HCT116 (cell line): Measurements from ENCODE around the gene IL17REL. TPM values are rescaled to one million over a fixed set of nuclear protein-coding genes. Genes with fewer than 3 reads are reported as not detected.

Source experiments
- ATAC-seq: fragments of 200-7000 bp; cut with Tn5 transposase; 2 replicates; pipeline ENCODE4 v1.9.1; 2020; ENCODE audit warnings: mild to moderate bottlenecking, moderate library complexity
- BruUV-seq: library from RNA; stranded (reverse); fragments of 400-500 nt; replicated peaks from 2 replicates; lab custom pipeline; 2021; lab: Mats Ljungman, UMichigan
- CTCF ChIA-PET: fragments of 300-600 bp; sonication (Branson Sonifier 250); formaldehyde crosslinking; loops from one replicate; lab custom pipeline; 2021; ENCODE audit warnings: antibody characterized with exemption; lab: Charles Lee
- POLR2A ChIA-PET: fragments of 300-600, 350-600 bp; sonication (Branson Sonifier 250); formaldehyde crosslinking; loops from one replicate; lab custom pipeline; 2021; ENCODE audit warnings: antibody characterized with exemption; lab: Charles Lee
- RAD21 ChIA-PET, 2 experiments: fragments of 300-600 bp; sonication (Branson Sonifier 250); formaldehyde crosslinking; loops; one replicate each; lab custom pipeline; 2023; ENCODE audit warnings: low total read pairs in 2 of 2; ENCODE audit not compliant: uncharacterized antibody in 2 of 2, unreplicated experiment in 2 of 2, low non-redundant PET in 1 of 2; lab: Charles Lee
- DNase-seq: peaks from one replicate; pipeline ENCODE4 v3.0.0-alpha.2; 2010; ENCODE audit warnings: low read depth, low spot score
- H2AFZ ChIP-seq: fragments of 200-600 bp; shearing (Covaris generic), sonication (generic); 2 replicates; pipeline ENCODE4 v1.6.1; 2017; ENCODE audit warnings: low read depth, mixed run types, mixed read lengths, antibody characterized with exemption, low read length; ENCODE audit not compliant: poor library complexity, severe bottlenecking
- H3K27ac ChIP-seq: 2 replicates; pipeline ENCODE4 v1.5.1; 2012; ENCODE audit warnings: low read depth, low read length
- H3K27me3 ChIP-seq: fragments of 200-600 bp; sonication (generic); 2 replicates; pipeline ENCODE4 v1.6.1; 2016; ENCODE audit warnings: mixed run types, low read length, mixed read lengths; ENCODE audit not compliant: insufficient read depth
- H3K36me3 ChIP-seq, 2 experiments: fragments of 200-500 bp in 1 of 2; fragments of 200-600 bp in 1 of 2; sonication (Bioruptor generic) in 1 of 2; sonication (generic) in 1 of 2; 2 replicates each; pipeline versions ENCODE4 v1.5.1 to v1.6.1; 2014 to 2016; ENCODE audit warnings: low read length in 2 of 2, inconsistent platforms in 1 of 2, mixed read lengths in 1 of 2, mixed run types in 1 of 2; ENCODE audit not compliant: insufficient read depth in 2 of 2, control insufficient read depth in 1 of 2
- H3K4me1 ChIP-seq, 2 experiments: fragments of 200-600 bp in 1 of 2; sonication (generic) in 1 of 2; 2 replicates each; pipeline versions ENCODE4 v1.5.1 to v1.6.1; 2012 to 2017; ENCODE audit warnings: low read length in 2 of 2, inconsistent platforms in 1 of 2, mild to moderate bottlenecking in 1 of 2, mixed read lengths in 1 of 2, mixed run types in 1 of 2, moderate library complexity in 1 of 2; ENCODE audit not compliant: insufficient read depth in 2 of 2, control insufficient read depth in 1 of 2
- H3K4me2 ChIP-seq: fragments of 200-600 bp; sonication (generic); 2 replicates; pipeline ENCODE4 v1.6.1; 2017; ENCODE audit warnings: mixed run types, low read length, mixed read lengths
- H3K4me3 ChIP-seq, 2 experiments: fragments of 200-600 bp in 1 of 2; sonication (generic) in 1 of 2; replicated peaks in 1 of 2; 2 replicates each; pipeline ENCODE4 v1.5.1; 2011 to 2016; ENCODE audit warnings: low read length in 2 of 2, control low read depth in 1 of 2, low read depth in 1 of 2, mild to moderate bottlenecking in 1 of 2, mixed read lengths in 1 of 2, mixed run types in 1 of 2
- H3K79me2 ChIP-seq: fragments of 200-600 bp; sonication (generic); 2 replicates; pipeline ENCODE4 v1.6.1; 2017; ENCODE audit warnings: mild to moderate bottlenecking, mixed run types, low read length, moderate library complexity, mixed read lengths; ENCODE audit not compliant: insufficient read depth
- H3K9ac ChIP-seq: fragments of 200-600 bp; sonication (generic); 2 replicates; pipeline ENCODE4 v1.6.1; 2016; ENCODE audit warnings: low read length, mixed read lengths
- H3K9me2 ChIP-seq: fragments of 200-600 bp; sonication (generic), shearing (Covaris generic); 2 replicates; pipeline ENCODE4 v1.6.1; 2017; ENCODE audit warnings: mixed run types, mild to moderate bottlenecking, moderate library complexity; ENCODE audit not compliant: insufficient read depth
- H3K9me3 ChIP-seq, 2 experiments: fragments of 200-500 bp in 1 of 2; fragments of 200-600 bp in 1 of 2; sonication (Bioruptor generic) in 1 of 2; sonication (generic) in 1 of 2; 2 replicates each; pipeline ENCODE4 v1.6.1; 2014 to 2017; ENCODE audit warnings: low read length in 2 of 2, mixed read lengths in 2 of 2, inconsistent platforms in 1 of 2, low read depth in 1 of 2, mild to moderate bottlenecking in 1 of 2, mixed run types in 1 of 2, moderate library complexity in 1 of 2; ENCODE audit not compliant: control insufficient read depth in 1 of 2, insufficient read depth in 1 of 2
- H4K20me1 ChIP-seq: fragments of 200-600 bp; sonication (generic), shearing (Covaris generic); 2 replicates; pipeline ENCODE4 v1.6.1; 2017; ENCODE audit warnings: mixed run types, mild to moderate bottlenecking, moderate library complexity; ENCODE audit not compliant: insufficient read depth
- ATF3 ChIP-seq: IDR thresholded peaks from 2 replicates; pipeline ENCODE4 v1.6.1; 2012
- CBX3 ChIP-seq: IDR thresholded peaks from 2 replicates; pipeline ENCODE4 v1.6.1; 2012; ENCODE audit warnings: low read depth
- CEBPB ChIP-seq: IDR thresholded peaks from 2 replicates; pipeline ENCODE4 v1.6.1; 2012; ENCODE audit warnings: low read depth
- CTCF ChIP-seq, 3 experiments: fragments of 200-600 bp in 1 of 3; sonication (generic) in 1 of 3; IDR thresholded peaks in 2 of 3; conservative IDR thresholded peaks in 1 of 3; 2 replicates each; pipeline ENCODE4 v1.5.1; 2012 to 2017; ENCODE audit warnings: low read depth in 2 of 3, low read length in 2 of 3, antibody characterized with exemption in 1 of 3, borderline replicate concordance in 1 of 3, control low read depth in 1 of 3, mild to moderate bottlenecking in 1 of 3, mixed read lengths in 1 of 3, mixed run types in 1 of 3, moderate library complexity in 1 of 3; ENCODE audit not compliant: insufficient read depth in 1 of 3
- EZH2phosphoT487 ChIP-seq: fragments of 200-600 bp; IDR thresholded peaks from 2 replicates; pipeline ENCODE4 v1.6.1; 2018; ENCODE audit warnings: antibody characterized with exemption, borderline replicate concordance
- FOSL1 ChIP-seq: IDR thresholded peaks from 2 replicates; pipeline ENCODE4 v1.6.1; 2012; ENCODE audit warnings: low read depth
- JUND ChIP-seq: IDR thresholded peaks from 2 replicates; pipeline ENCODE4 v1.6.1; 2012
- MAX ChIP-seq: IDR thresholded peaks from 2 replicates; pipeline ENCODE4 v1.6.1; 2012
- POLR2A ChIP-seq: IDR thresholded peaks from 2 replicates; pipeline ENCODE4 v1.7.0; 2011; ENCODE audit warnings: borderline replicate concordance; ENCODE audit not compliant: insufficient read depth, insufficient read length; ENCODE audit errors: extremely low read depth
- POLR2AphosphoS5 ChIP-seq: IDR thresholded peaks from 2 replicates; pipeline ENCODE4 v1.6.1; 2011; ENCODE audit warnings: mild to moderate bottlenecking, low read depth, low read length, moderate library complexity
- RAD21 ChIP-seq: IDR thresholded peaks from 2 replicates; pipeline ENCODE4 v1.6.1; 2012; ENCODE audit warnings: low read depth, mild to moderate bottlenecking
- REST ChIP-seq: IDR thresholded peaks from 2 replicates; pipeline ENCODE4 v1.6.1; 2012; ENCODE audit warnings: low read depth
- SIN3A ChIP-seq: IDR thresholded peaks from 2 replicates; pipeline ENCODE4 v1.6.1; 2012; ENCODE audit warnings: low read depth
- SP1 ChIP-seq: IDR thresholded peaks from 2 replicates; pipeline ENCODE4 v1.6.1; 2012; ENCODE audit warnings: low read depth
- SRF ChIP-seq: IDR thresholded peaks from 2 replicates; pipeline ENCODE4 v1.6.1; 2012; ENCODE audit warnings: low read depth
- TCF7L2 ChIP-seq: IDR thresholded peaks from 2 replicates; pipeline ENCODE4 v1.7.0; 2011; ENCODE audit warnings: borderline replicate concordance, inconsistent platforms; ENCODE audit not compliant: insufficient read depth, insufficient read length; ENCODE audit errors: extremely low read depth
- YY1 ChIP-seq: IDR thresholded peaks from 2 replicates; pipeline ENCODE4 v1.6.1; 2011; ENCODE audit warnings: low read length, low read depth, moderate library complexity, mild to moderate bottlenecking; ENCODE audit not compliant: insufficient replicate concordance; ENCODE audit errors: extremely low read depth
- ZBTB33 ChIP-seq: IDR thresholded peaks from 2 replicates; pipeline ENCODE4 v1.6.1; 2011; ENCODE audit warnings: mild to moderate bottlenecking, low read length, moderate library complexity; ENCODE audit not compliant: insufficient replicate concordance; ENCODE audit errors: extremely low read depth
- ZFX ChIP-seq: fragments of 450-650 bp; IDR thresholded peaks from 2 replicates; pipeline ENCODE4 v1.6.1; 2017
- intact Hi-C: fragments of 100-400 bp; cut with micrococcal nuclease; formaldehyde crosslinking; loops from 2 replicates; pipeline ENCODE4 v1.10.0; 2022
- total RNA-seq: library from RNA; stranded (reverse); gene quantifications from one replicate; pipeline ENCODE4 v1.2.1, GENCODE V29; 2021; ENCODE audit not compliant: unreplicated experiment

Gene IL17REL
- total RNA-seq, 1 experiment from 2014 or later = not detected

- ATAC-seq (no peak), DNase-seq (no peak)
- H4K20me1 ChIP-seq = no peaks in the 10 kb centered on the region
- ChIA-PET POLR2A (no interaction called here), RAD21 (no interaction called here), CTCF (no interaction called here)
- no peaks in the 10 kb centered on the region for H3K9me3 ChIP-seq
- no peak overlapping the region for H3K27ac ChIP-seq
- peaks cover 14% of the 10 kb centered on the region for H3K79me2 ChIP-seq
- H3K4me3 ChIP-seq = no peak overlapping the region
- intact Hi-C loops = no loop called here
- no TSS peak for BruUV-seq
- H3K4me1 ChIP-seq = peaks cover 15 to 36% of the 10 kb centered on the region in 2 experiments
- peaks cover 0 to 7% of the 10 kb centered on the region in 2 experiments; a peak in 1 of 4 replicates for H3K36me3 ChIP-seq
- H3K4me2 ChIP-seq = no peak overlapping the region
- H3K27me3 ChIP-seq = no peaks in the 10 kb centered on the region
- no peaks in the 10 kb centered on the region for H3K9me2 ChIP-seq
- no peak overlapping the region for H2AFZ ChIP-seq
- H3K9ac ChIP-seq = no peak overlapping the region
- TF ChIP-seq TCF7L2 (no peak), MAX (no peak), FOSL1 (no peak), CEBPB (no peak), POLR2A (no peak), ATF3 (no peak), POLR2AphosphoS5 (no peak), ZBTB33 (no peak), SP1 (no peak), EZH2phosphoT487 (no peak), JUND (no peak), CTCF (IDR thresholded peaks at IDR 0.05 in 2 of 3, conservative IDR thresholded peaks at IDR 0.05 in 1 of 3; ENCODE audit: borderline replicate concordance in 1 of 3, insufficient read depth in 1 of 3, low read depth in 2 of 3, low read length in 2 of 3) (no peak), CBX3 (no peak), SIN3A (no peak), YY1 (no peak), REST (no peak), RAD21 (no peak), ZFX (no peak), SRF (no peak)
Measured at GRCh38 chr22:49956914-49957825, 55.4 kb downstream of the IL17REL start.
